GM18505 (cell line): Measurements from ENCODE around the gene ACAD11.
"Not testable (repeated sequence)": the region's sequence is repeated elsewhere in the genome, so short reads cannot be mapped to it uniquely, and the experiment has no call there.

ENCODE experiments used
- ATAC-seq: cut with Tn5 transposase; IDR thresholded peaks from one replicate; pipeline ENCODE4 v1.9.1; 2021; ENCODE audit not compliant: unreplicated experiment
- POLR2A ChIP-seq: IDR thresholded peaks from 4 replicates; pipeline ENCODE4 v1.6.1; 2011; ENCODE audit warnings: borderline replicate concordance; ENCODE audit not compliant: insufficient read depth, insufficient read length; ENCODE audit errors: extremely low read depth

ACAD11 gene

DNA sequence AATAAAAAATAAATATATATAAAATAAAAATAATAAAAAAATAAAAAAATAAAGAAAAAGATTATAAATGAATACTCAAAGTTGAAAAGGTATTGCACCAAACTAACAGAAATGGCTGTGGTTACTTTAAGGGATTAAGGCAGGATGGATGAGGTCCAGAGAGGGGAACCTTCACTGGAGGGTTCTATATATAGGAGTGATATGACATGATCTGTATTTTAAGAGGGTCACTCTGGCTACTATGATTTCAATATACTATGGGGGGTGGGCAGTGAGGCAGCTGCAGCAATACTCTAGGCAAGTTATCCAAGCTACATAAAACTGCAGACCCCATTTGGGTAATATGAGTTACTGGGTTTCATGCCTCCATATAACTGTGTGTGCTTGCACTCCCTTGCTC is 24.6 kb downstream of the ACAD11 start:
- no peak for ATAC-seq
- no peak for TF ChIP-seq POLR2A

- ATAC-seq, result no peak
- TF ChIP-seq POLR2A, result no peak
These were observed 29.0 kb downstream of the ACAD11 start for GRCh38 chr3:132630612-132631011.

DNA sequence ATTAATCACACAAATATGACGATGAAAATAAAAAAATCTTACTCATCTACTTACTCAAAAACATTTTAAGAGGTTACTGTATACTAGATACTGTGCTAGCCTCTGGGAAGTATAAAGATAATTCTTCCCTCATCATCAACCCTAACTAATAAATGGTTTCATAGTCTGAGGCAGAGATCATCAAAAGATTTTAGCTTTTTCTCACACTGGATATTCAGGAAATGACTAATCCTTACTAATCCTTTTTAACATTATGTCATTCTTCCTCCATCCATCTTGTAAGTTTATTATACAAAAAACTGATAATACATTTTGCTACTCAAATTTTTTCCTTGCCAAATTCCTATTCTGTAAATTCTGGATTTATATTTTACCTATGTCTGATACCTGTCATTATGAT is 29.7 kb downstream of the ACAD11 start:
- TF ChIP-seq POLR2A, result no peak
- ATAC-seq, result no peak

- no peak for ATAC-seq
- no peak for TF ChIP-seq POLR2A
These were observed 31.5 kb downstream of the ACAD11 start for GRCh38 chr3:132628157-132628556.

DNA sequence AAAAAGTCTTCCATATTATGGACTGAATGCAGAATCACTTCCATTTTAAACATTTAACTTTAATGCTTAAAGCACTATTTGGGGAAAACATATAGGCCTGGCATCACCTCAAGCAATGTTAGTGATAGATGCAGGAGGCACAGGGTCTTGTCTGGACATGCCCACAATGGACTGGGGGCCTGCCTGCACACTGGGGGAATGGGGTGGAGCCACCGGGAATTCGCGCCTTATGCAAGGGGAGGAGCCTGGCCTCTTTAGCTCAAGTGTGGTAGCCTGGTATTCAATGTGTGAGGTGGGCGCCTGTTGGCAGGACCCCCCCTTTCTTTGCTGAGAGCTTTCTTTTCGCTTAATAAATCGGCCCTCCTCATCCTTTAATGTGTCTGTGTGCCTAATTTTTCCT is 32.7 kb downstream of the ACAD11 start:
- no peak for TF ChIP-seq POLR2A
- ATAC-seq, result no peak

DNA sequence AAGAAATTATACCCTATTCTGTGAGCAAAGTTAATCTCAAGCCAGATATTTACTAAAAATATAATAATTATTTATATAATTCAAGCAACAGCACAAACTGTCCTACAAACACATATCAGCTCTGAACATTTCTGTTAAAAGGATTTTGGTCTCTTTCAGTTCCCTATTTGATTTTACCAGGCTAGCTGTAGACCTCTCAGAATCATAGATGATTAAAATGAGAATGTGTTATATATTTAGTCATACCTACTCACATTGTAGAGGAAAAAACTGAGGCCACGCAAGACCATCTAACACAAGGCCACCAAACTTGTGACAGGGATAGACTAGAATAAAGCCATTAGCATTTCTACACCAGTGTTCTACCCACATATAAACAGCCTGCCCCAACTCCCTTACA is 34.0 kb downstream of the ACAD11 start:
- ATAC-seq, result peak; percentile 93
- no peak for TF ChIP-seq POLR2A

DNA sequence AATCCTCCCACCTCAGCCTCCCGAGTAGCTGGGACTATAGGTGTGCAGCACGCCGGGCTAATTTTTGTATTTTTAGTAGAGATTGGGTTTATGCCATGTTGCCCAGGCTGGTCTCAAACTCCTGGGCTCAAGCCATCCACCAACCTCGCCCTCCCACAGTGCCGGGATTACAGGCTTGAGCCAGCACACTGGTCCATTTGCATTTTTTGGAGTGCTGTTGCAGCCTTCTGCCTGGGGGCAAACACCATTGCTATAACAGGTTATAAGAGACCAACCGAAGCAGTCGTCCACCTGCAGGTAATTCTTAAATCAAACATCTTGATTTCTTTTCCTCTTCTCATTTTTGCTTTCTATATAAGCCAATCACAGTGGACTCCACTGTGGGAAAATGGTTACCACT is 34.8 kb downstream of the ACAD11 start:
- no peak for TF ChIP-seq POLR2A
- ATAC-seq, result no peak

- TF ChIP-seq POLR2A, result no peak
- ATAC-seq, result no peak
These were observed 36.0 kb downstream of the ACAD11 start for GRCh38 chr3:132623646-132624045.

GRCh38 chr3:132622761-132623160 is 36.8 kb downstream of the ACAD11 start:
- TF ChIP-seq POLR2A, result no peak
- no peak for ATAC-seq

DNA sequence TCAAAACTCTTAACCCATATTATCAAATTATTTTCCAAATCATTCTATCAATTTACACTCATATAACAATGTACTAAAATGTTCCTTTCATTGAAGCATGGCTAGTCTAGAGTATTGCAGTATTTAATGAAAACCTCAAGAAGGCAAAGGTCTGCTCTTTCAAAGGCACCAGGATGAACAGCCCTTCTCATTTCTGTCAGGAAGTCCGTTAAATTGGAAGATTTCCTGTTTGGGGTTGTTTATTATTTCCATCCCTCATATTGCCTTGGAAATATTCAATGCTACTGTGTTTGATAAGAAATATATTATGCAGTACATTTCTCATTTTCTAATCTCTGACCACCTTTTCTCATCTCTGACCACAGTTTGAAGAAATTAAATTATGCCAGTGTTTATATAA is 37.5 kb downstream of the ACAD11 start:
- ATAC-seq, result no peak
- no peak for TF ChIP-seq POLR2A

DNA sequence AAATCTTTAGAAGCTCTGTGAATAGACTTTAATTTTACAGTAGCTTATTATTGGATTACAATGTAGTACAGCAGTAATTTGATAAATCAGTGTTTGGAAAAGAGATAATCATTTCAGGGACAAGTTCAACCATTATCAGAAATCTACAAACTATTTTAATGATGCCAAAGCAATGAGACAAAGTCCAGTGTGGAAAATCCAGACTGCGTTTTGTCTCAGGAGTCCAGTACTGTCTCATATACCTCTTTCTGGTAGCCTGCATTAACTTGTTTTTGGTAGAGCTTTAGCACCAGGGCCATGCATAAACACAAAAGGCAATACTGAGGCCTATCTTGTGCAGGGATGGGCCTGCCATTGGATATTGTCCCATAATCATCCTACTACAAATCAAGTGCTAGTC is 42.8 kb downstream of the ACAD11 start:
- TF ChIP-seq POLR2A, result no peak
- ATAC-seq, result no peak

DNA sequence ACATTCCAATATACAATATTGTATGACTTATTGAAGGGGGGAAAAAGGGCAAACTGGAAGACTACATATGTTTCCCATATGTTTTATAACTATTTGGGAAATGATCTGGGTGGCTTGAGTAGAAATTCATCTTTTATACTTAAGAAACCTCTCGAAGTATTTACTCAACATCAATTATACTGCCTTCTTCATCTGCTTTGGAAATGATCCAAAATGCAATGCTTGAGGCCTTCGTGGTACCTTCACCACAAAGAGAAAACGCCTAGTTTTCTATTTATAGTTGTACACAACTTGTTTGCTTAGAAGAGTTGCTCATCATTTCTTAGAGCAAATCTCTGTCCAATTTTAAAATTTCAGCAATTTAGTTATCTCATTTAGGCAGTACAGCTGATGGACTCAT is 43.7 kb downstream of the ACAD11 start:
- ATAC-seq, result no peak

GRCh38 chr3:132615301-132615700 is 44.3 kb downstream of the ACAD11 start:
- not testable (repeated sequence) for ATAC-seq

More for the DNA sequence above, 43.7 kb downstream of the ACAD11 start:
- no peak for TF ChIP-seq POLR2A

- not testable (repeated sequence) for ATAC-seq
These were observed 53.0 kb downstream of the ACAD11 start for GRCh38 chr3:132606620-132607019.

GRCh38 chr3:132606085-132606484 is 53.5 kb downstream of the ACAD11 start:
- ATAC-seq, result no peak
- no peak for TF ChIP-seq POLR2A

GRCh38 chr3:132605374-132605792 is 54.2 kb downstream of the ACAD11 start:
- TF ChIP-seq POLR2A, result no peak
- no peak for ATAC-seq

- not testable (repeated sequence) for ATAC-seq
These were observed 59.0 kb downstream of the ACAD11 start for GRCh38 chr3:132600614-132601013.

DNA sequence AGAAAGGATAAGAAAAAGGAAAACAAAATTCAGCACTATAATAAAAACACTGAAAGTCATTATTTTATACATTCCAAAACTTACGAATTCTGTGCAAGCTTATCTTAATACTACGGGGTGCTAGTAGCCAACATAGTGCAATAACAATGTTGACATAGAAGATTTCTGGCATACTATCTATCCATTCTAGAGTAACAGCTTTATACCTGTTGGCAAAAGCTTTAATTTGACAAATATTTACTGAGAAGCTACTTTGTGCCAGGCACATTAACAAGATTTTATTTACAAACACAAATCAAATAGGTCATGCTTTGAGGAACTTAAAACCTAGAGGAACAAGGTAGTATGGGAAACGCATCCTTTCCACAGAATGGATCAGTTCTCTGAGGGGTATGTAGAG is 61.4 kb downstream of the ACAD11 start:
- no peak for TF ChIP-seq POLR2A
- no peak for ATAC-seq
